Keratinocyte (primary cell): ENCODE results near the gene CTXND1. TPM values are rescaled to one million over a fixed set of nuclear protein-coding genes. Genes with fewer than 3 reads are reported as not detected.

ENCODE experiments used
- DNase-seq: peaks from one replicate; pipeline ENCODE4 v3.0.0-alpha.2; 2011; ENCODE audit warnings: low read depth, missing footprints, low spot score
- FAIRE-seq: peaks from 2 replicates; lab custom pipeline; 2011; peaks lifted over from hg19 to GRCh38; lab: Jason Lieb, UNC
- H2AFZ ChIP-seq: 2 replicates; pipeline ENCODE4 v1.6.0; 2012; ENCODE audit warnings: low read length, control low read depth, inconsistent platforms; ENCODE audit not compliant: control insufficient read depth
- H3K27ac ChIP-seq: 2 replicates; pipeline ENCODE4 v1.5.1; 2011; ENCODE audit warnings: low read length; ENCODE audit not compliant: control insufficient read depth, insufficient read depth
- H3K27me3 ChIP-seq: 3 replicates; pipeline ENCODE4 v1.6.0; 2011; ENCODE audit warnings: low read length; ENCODE audit not compliant: control insufficient read depth, insufficient read depth; ENCODE audit errors: extremely low read depth
- H3K36me3 ChIP-seq, 2 experiments: 2 replicates in 1 of 2; 3 replicates in 1 of 2; pipeline ENCODE4 v1.5.1; 2011; ENCODE audit warnings: low read length in 2 of 2, mild to moderate bottlenecking in 1 of 2; ENCODE audit not compliant: control insufficient read depth in 2 of 2, insufficient read depth in 2 of 2; ENCODE audit errors: extremely low read depth in 1 of 2
- H3K4me1 ChIP-seq: 3 replicates; pipeline ENCODE4 v1.5.1; 2011; ENCODE audit warnings: low read length; ENCODE audit not compliant: control insufficient read depth, insufficient read depth; ENCODE audit errors: extremely low read depth
- H3K4me2 ChIP-seq: 3 replicates; pipeline ENCODE4 v1.6.0; 2011; ENCODE audit warnings: low read depth, low read length; ENCODE audit not compliant: control insufficient read depth, insufficient read depth; ENCODE audit errors: extremely low read depth
- H3K4me3 ChIP-seq, 3 experiments: fragments of 200-600 bp in 1 of 3; sonication (generic) in 1 of 3; 2 replicates in 2 of 3; 3 replicates in 1 of 3; pipeline ENCODE4 v1.5.1; 2011 to 2016; ENCODE audit warnings: low read length in 3 of 3, mild to moderate bottlenecking in 3 of 3, control low read depth in 2 of 3, inconsistent platforms in 1 of 3, low read depth in 1 of 3, mixed read lengths in 1 of 3, mixed run types in 1 of 3, moderate library complexity in 1 of 3; ENCODE audit not compliant: control insufficient read depth in 2 of 3, insufficient read depth in 2 of 3; ENCODE audit errors: extremely low read depth in 1 of 3
- H3K79me2 ChIP-seq: 2 replicates; pipeline ENCODE4 v1.6.0; 2012; ENCODE audit warnings: low read length; ENCODE audit not compliant: control insufficient read depth, insufficient read depth
- H3K9ac ChIP-seq: 3 replicates; pipeline ENCODE4 v1.6.0; 2011; ENCODE audit warnings: low read length; ENCODE audit not compliant: control insufficient read depth, insufficient read depth; ENCODE audit errors: extremely low read depth
- H3K9me1 ChIP-seq: 3 replicates; pipeline ENCODE4 v1.6.0; 2011; ENCODE audit warnings: low read length; ENCODE audit not compliant: control insufficient read depth, insufficient read depth; ENCODE audit errors: extremely low read depth
- H3K9me3 ChIP-seq: 2 replicates; pipeline ENCODE4 v1.5.1; 2012; ENCODE audit warnings: low read depth, low read length; ENCODE audit not compliant: control insufficient read depth
- H4K20me1 ChIP-seq: 3 replicates; pipeline ENCODE4 v1.6.0; 2011; ENCODE audit warnings: low read length; ENCODE audit not compliant: control insufficient read depth, insufficient read depth; ENCODE audit errors: extremely low read depth
- EZH2 ChIP-seq: IDR thresholded peaks from one replicate; pipeline ENCODE4 v1.6.1; 2012; ENCODE audit warnings: inconsistent platforms, mild to moderate bottlenecking, low read length, moderate library complexity
- dilution Hi-C: fragments of 300-500 bp; cut with MboI; formaldehyde crosslinking; loops from one replicate; pipeline ENCODE4 v1.7.0; 2020; ENCODE audit warnings: low sequenced_read_pairs; ENCODE audit not compliant: extremely low pct_ligation_motif_present
- polyA plus RNA-seq, 5 experiments: library from polyadenylated mRNA; depleted of rRNA in 3 of 5; stranded (reverse) in 3 of 5; stranded (forward) in 1 of 5; unstranded in 1 of 5; fragments of >200 nt; gene quantifications; 1 replicate in 1 of 5; 2 replicates in 3 of 5; 3 replicates in 1 of 5; pipeline versions ENCODE4 v1.2.1 to v1.2.3, GENCODE V29; 2011 to 2012; ENCODE audit warnings: missing spikeins in 2 of 5, low read depth in 1 of 5, low replicate concordance in 1 of 5
- TF ChIP-seq, protein P1 (sequence below), 3 experiments: IDR thresholded peaks in 1 of 3; conservative IDR thresholded peaks in 1 of 3; optimal IDR thresholded peaks in 1 of 3; 2 replicates in 2 of 3; 3 replicates in 1 of 3; pipeline versions ENCODE3 to v1.5.1; 2011; ENCODE audit warnings: low read length in 3 of 3, mild to moderate bottlenecking in 3 of 3, moderate library complexity in 2 of 3, control low read depth in 1 of 3, inconsistent platforms in 1 of 3; ENCODE audit not compliant: insufficient read depth in 2 of 3; ENCODE audit errors: extremely low read depth in 1 of 3

Gene CTXND1
- polyA plus RNA-seq, 1 donor (not counting 4 experiments of a cell fraction or from before 2014, with no cell fraction given): not detected

DNA sequence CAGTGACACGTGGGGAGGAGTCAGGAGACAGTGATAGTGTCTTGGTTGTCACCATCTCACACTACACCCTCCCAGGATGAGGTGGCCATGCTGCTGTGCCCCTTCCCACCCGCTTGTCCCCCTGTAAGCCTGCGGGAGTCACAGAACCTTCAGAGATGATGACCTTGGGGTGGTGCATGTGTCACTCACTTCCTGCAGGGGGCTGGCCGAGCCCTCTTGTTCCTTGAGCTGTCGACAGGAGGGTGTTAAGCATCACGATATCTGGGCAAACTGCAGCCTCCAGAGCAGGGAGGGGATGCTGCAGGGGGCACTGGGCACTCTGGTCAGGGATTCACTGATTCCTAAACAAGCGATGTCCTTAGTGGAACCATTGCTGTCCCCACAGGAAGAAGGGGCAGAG is 71.5 kb downstream of the CTXND1 start:
- DNase-seq: no peak
- Histone ChIP-seq H3K27me3 (no peaks in the 10 kb centered on the region), H3K4me3 (no peak overlapping the region), H3K79me2 (no peaks in the 10 kb centered on the region), H3K36me3 (peaks cover 16 to 23% of the 10 kb centered on the region in 2 experiments), H3K9me3 (no peaks in the 10 kb centered on the region), H3K27ac (no peak overlapping the region), H3K9ac (no peak overlapping the region), H4K20me1 (no peaks in the 10 kb centered on the region), H2AFZ (no peak overlapping the region), H3K4me2 (no peak overlapping the region), H3K4me1 (peaks cover 12% of the 10 kb centered on the region), H3K9me1 (no peaks in the 10 kb centered on the region)
- TF ChIP-seq EZH2: no peak
- TF ChIP-seq, protein P1, sequence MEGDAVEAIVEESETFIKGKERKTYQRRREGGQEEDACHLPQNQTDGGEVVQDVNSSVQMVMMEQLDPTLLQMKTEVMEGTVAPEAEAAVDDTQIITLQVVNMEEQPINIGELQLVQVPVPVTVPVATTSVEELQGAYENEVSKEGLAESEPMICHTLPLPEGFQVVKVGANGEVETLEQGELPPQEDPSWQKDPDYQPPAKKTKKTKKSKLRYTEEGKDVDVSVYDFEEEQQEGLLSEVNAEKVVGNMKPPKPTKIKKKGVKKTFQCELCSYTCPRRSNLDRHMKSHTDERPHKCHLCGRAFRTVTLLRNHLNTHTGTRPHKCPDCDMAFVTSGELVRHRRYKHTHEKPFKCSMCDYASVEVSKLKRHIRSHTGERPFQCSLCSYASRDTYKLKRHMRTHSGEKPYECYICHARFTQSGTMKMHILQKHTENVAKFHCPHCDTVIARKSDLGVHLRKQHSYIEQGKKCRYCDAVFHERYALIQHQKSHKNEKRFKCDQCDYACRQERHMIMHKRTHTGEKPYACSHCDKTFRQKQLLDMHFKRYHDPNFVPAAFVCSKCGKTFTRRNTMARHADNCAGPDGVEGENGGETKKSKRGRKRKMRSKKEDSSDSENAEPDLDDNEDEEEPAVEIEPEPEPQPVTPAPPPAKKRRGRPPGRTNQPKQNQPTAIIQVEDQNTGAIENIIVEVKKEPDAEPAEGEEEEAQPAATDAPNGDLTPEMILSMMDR (optimal IDR thresholded peaks at IDR 0.05 in 1 of 3, IDR thresholded peaks at IDR 0.05 in 1 of 3, conservative IDR thresholded peaks at IDR 0.05 in 1 of 3; ENCODE audit: extremely low read depth in 1 of 3, insufficient read depth in 2 of 3, low read length in 3 of 3): no peak
- no peak for FAIRE-seq
- dilution Hi-C loops: no loop called here

DNA sequence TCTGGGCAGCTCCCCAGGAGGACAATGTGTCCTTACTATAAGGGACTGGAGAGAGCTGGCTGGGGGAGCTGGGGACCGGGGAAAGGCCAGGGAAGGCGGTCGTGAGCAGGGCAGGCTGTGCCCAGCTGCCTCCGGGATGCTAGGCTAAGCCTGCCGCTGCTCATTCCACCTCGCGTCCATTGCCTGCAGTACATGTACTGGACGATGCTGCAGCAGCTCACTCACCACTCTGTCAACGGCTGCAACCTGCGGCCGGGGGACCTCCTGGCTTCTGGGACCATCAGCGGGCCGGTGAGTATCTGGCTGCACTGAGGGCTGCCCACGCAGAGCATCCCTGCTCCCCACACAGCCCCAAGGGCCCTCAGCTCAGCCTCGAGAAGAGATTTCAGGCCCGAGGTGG is 72.1 kb downstream of the CTXND1 start:
- no peak overlapping the region for H2AFZ ChIP-seq
- peaks cover 16 to 29% of the 10 kb centered on the region in 2 experiments for H3K36me3 ChIP-seq
- H3K27ac ChIP-seq: no peak overlapping the region
- no peaks in the 10 kb centered on the region for H4K20me1 ChIP-seq
- no peak overlapping the region for H3K4me3 ChIP-seq
- peaks cover 12% of the 10 kb centered on the region for H3K4me1 ChIP-seq
- TF ChIP-seq, protein P1 (optimal IDR thresholded peaks at IDR 0.05 in 1 of 3, IDR thresholded peaks at IDR 0.05 in 1 of 3, conservative IDR thresholded peaks at IDR 0.05 in 1 of 3; ENCODE audit: extremely low read depth in 1 of 3, insufficient read depth in 2 of 3, low read length in 3 of 3): no peak
- TF ChIP-seq EZH2: no peak
- FAIRE-seq: no peak
- no peak overlapping the region for H3K9ac ChIP-seq
- H3K9me1 ChIP-seq: no peaks in the 10 kb centered on the region
- no peaks in the 10 kb centered on the region for H3K9me3 ChIP-seq
- no peaks in the 10 kb centered on the region for H3K27me3 ChIP-seq
- no peak for DNase-seq
- H3K4me2 ChIP-seq: no peak overlapping the region
- H3K79me2 ChIP-seq: no peaks in the 10 kb centered on the region
- dilution Hi-C loops: no loop called here
